Loucy (cell line): ENCODE measurements around the gene VPS37B.

ENCODE experiments used
- H2AFZ ChIP-seq: fragments of 200-600 bp; sonication (generic); 2 replicates; pipeline ENCODE4 v1.6.0; 2016; ENCODE audit warnings: antibody characterized with exemption, mild to moderate bottlenecking, low read length, moderate library complexity
- H3F3A ChIP-seq: fragments of 200-600 bp; 2 replicates; pipeline ENCODE4 v1.6.0; 2016; ENCODE audit warnings: antibody characterized with exemption, low read depth, mild to moderate bottlenecking
- H3K27me3 ChIP-seq: fragments of 200-600 bp; sonication (generic); 2 replicates; pipeline ENCODE4 v1.6.1; 2014; ENCODE audit warnings: low read length, mild to moderate bottlenecking; ENCODE audit not compliant: insufficient read depth, poor library complexity, severe bottlenecking
- H3K36me3 ChIP-seq: fragments of 200-600 bp; sonication (generic); 2 replicates; pipeline ENCODE4 v1.6.1; 2016; ENCODE audit warnings: low read length; ENCODE audit not compliant: insufficient read depth
- H3K4me1 ChIP-seq: fragments of 200-600 bp; sonication (generic); 2 replicates; pipeline ENCODE4 v1.5.1; 2014; ENCODE audit warnings: low read length, mild to moderate bottlenecking; ENCODE audit not compliant: insufficient read depth, poor library complexity, severe bottlenecking
- H3K4me2 ChIP-seq: fragments of 200-600 bp; sonication (generic); 2 replicates; pipeline ENCODE4 v1.6.0; 2014; ENCODE audit warnings: antibody characterized with exemption, low read length, low read depth, mild to moderate bottlenecking; ENCODE audit not compliant: poor library complexity, severe bottlenecking
- H3K4me3 ChIP-seq: fragments of 200-600 bp; sonication (generic); 2 replicates; pipeline ENCODE4 v1.5.1; 2014; ENCODE audit warnings: low read length, mild to moderate bottlenecking, mixed read lengths; ENCODE audit not compliant: poor library complexity, severe bottlenecking
- H3K79me2 ChIP-seq: fragments of 200-600 bp; sonication (generic); 2 replicates; pipeline ENCODE4 v1.6.1; 2014; ENCODE audit warnings: low read length; ENCODE audit not compliant: insufficient read depth
- H3K9ac ChIP-seq: fragments of 200-600 bp; sonication (generic); 2 replicates; pipeline ENCODE4 v1.6.0; 2014; ENCODE audit warnings: mild to moderate bottlenecking, low read depth, low read length, moderate library complexity; ENCODE audit not compliant: poor library complexity, severe bottlenecking
- H3K9me2 ChIP-seq: fragments of 200-600 bp; sonication (generic); replicated peaks from 2 replicates; pipeline ENCODE4 v1.6.1; 2016; ENCODE audit warnings: low read depth, low read length, mixed read lengths
- H3K9me3 ChIP-seq: fragments of 200-600 bp; sonication (generic); 2 replicates; pipeline ENCODE4 v1.6.1; 2014; ENCODE audit warnings: mild to moderate bottlenecking, antibody characterized with exemption, low read length, low read depth; ENCODE audit not compliant: insufficient read depth
- H4K20me1 ChIP-seq: fragments of 200-600 bp; sonication (generic); 2 replicates; pipeline ENCODE4 v1.6.0; 2014; ENCODE audit warnings: antibody characterized with exemption, low read length, mild to moderate bottlenecking; ENCODE audit not compliant: insufficient read depth, poor library complexity, severe bottlenecking
- EZH2phosphoT487 ChIP-seq: fragments of 200-600 bp; IDR thresholded peaks from 2 replicates; pipeline ENCODE4 v1.6.1; 2018; ENCODE audit warnings: antibody characterized with exemption, mild to moderate bottlenecking, moderate library complexity, borderline replicate concordance
- TF ChIP-seq, protein P1 (sequence below): fragments of 200-600 bp; sonication (generic); conservative IDR thresholded peaks from 2 replicates; pipeline ENCODE4 v1.5.1; 2014; ENCODE audit warnings: mild to moderate bottlenecking, antibody characterized with exemption, low read length

The VPS37B gene

DNA sequence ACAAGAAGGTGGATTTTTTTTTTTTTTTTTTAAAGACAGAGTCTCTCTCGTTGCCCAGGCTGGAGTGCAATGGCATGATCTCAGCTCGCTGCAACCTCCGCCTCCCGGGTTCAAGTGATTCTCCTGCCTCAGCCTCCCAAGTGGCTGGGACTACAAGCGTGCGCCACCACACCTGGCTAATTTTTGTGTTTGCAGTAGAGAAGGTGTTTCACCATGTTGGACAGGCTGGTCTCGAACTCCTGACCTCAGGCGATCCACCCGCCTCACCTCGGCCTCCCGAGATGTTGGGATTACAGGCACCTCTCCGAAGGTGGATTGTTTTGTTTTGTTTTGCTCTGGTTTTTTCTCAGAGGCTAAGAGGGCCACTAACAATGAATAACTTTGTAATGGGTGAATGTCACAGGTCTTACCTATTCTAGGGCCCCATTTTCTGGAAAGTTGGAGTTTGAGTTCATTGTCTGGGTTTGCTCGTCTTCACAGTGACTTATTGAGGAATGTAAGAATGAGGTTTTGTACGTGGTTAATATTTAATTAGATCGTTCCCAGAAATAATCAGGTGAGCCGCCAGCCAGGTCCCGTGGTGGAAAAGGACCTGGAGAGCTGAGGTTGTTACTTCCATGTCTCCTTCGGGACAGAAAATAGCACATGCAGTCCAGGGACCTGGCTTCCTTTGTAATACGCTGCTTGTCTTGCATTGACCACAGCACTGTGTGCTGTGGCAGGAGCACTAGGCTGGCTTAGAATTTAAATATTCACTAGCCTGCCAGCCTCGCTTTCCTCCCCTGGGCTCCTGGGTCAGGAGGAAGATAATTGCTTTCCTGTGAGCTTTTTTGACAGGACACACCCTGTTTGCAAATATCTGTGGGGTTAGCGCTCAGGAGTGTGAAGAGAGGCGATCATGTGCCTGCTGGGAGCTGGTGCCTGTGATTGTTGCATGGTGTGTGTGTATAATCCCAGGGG is 58.3 kb downstream of the VPS37B start:
- peak overlapping the region; percentile 75 for H3K9ac ChIP-seq
- H4K20me1 ChIP-seq = peaks cover 22% of the 10 kb centered on the region
- peaks cover 67% of the 10 kb centered on the region for H3K79me2 ChIP-seq

DNA sequence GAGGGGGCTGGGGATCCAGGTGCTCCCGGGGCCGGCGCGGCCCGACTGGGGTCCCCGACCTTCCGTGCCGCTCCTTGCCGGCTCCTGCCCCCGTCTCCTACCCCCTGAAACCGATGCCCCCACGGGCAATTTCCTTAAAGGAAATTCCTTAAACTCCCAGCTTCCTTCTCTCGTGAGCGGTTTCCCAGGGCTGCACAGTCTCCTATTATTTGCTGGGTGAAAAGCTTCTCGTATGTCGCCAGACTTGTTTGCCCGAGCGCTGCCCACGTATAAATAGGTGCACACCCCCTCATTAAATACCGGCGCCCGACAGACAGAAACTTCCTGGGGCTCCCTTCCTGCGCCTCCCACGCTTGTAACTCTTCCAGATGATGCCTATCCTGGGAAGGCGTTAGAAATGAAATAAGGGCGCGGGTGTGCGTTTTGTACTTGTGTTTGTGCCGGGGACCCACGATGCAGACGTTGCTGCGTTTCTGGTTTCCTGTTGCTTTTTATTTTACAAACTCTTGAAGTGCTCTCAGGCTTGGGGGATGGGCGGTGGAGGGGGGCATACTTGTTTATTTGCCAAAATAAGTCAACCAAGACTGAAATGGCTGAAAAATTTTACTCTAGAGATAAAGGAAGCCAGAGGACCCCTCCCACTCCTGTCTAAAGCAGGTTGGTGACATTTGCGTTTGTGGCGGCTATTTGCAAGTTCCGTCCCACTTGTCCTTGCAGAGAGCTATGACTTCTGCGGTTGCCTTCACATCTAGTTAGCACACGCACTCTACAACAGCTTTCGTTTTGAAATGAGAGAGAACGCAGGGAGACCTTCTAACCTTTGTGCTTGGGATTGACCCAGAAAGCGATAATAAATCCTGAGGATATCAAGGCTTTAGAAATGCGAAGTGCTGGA is 59.6 kb downstream of the VPS37B start:
- H3F3A ChIP-seq = no peaks in the 10 kb centered on the region
- H3K9me2 ChIP-seq = no peaks in the 10 kb centered on the region
- H4K20me1 ChIP-seq = peaks cover 20% of the 10 kb centered on the region
- peaks cover 55% of the 10 kb centered on the region for H3K79me2 ChIP-seq
- peaks cover 34% of the 10 kb centered on the region for H3K4me1 ChIP-seq
- no peaks in the 10 kb centered on the region for H3K36me3 ChIP-seq
- peak overlapping the region; percentile 79 for H2AFZ ChIP-seq
- peak overlapping the region; percentile 83 for H3K4me2 ChIP-seq
- H3K9me3 ChIP-seq = no peaks in the 10 kb centered on the region
- TF ChIP-seq, protein P1, sequence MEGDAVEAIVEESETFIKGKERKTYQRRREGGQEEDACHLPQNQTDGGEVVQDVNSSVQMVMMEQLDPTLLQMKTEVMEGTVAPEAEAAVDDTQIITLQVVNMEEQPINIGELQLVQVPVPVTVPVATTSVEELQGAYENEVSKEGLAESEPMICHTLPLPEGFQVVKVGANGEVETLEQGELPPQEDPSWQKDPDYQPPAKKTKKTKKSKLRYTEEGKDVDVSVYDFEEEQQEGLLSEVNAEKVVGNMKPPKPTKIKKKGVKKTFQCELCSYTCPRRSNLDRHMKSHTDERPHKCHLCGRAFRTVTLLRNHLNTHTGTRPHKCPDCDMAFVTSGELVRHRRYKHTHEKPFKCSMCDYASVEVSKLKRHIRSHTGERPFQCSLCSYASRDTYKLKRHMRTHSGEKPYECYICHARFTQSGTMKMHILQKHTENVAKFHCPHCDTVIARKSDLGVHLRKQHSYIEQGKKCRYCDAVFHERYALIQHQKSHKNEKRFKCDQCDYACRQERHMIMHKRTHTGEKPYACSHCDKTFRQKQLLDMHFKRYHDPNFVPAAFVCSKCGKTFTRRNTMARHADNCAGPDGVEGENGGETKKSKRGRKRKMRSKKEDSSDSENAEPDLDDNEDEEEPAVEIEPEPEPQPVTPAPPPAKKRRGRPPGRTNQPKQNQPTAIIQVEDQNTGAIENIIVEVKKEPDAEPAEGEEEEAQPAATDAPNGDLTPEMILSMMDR = no peak
- no peak for TF ChIP-seq EZH2phosphoT487
- H3K9ac ChIP-seq = peak overlapping the region; percentile 75
- H3K4me3 ChIP-seq = peak overlapping the region; percentile 88
- no peaks in the 10 kb centered on the region for H3K27me3 ChIP-seq

More for the DNA sequence above, 58.3 kb downstream of the VPS37B start:
- Histone ChIP-seq H3K9me3 (no peaks in the 10 kb centered on the region), H3F3A (no peaks in the 10 kb centered on the region), H2AFZ (no peak overlapping the region), H3K36me3 (no peaks in the 10 kb centered on the region), H3K9me2 (no peaks in the 10 kb centered on the region), H3K27me3 (no peaks in the 10 kb centered on the region), H3K4me3 (peak overlapping the region; percentile 88), H3K4me1 (peaks cover 37% of the 10 kb centered on the region), H3K4me2 (peak overlapping the region; percentile 83)
- no peak for TF ChIP-seq EZH2phosphoT487
- TF ChIP-seq, protein P1 = no peak

DNA sequence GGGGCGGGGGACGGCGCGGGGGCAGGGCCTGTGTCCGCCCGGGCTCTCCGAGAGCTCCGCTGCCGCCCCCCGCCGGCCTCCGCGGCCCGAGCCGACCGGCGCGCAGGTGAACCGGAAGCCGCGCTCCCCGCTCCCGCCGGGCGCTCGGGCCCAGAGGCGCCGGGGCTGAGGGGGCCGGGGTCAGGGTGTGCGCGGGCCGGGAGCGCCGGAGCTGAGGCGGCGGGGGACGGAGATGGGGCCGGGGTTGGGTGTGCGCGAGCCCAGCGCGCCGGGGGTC is 60.2 kb downstream of the VPS37B start:
- Histone ChIP-seq H3K27me3 (no peaks in the 10 kb centered on the region), H3K4me1 (peaks cover 34% of the 10 kb centered on the region), H3K9me3 (no peaks in the 10 kb centered on the region), H3K36me3 (no peaks in the 10 kb centered on the region), H2AFZ (peak overlapping the region; percentile 79; the same call in 1 of the 2 replicates), H3F3A (no peaks in the 10 kb centered on the region), H3K4me3 (peak overlapping the region; percentile 88), H3K9ac (peak overlapping the region; percentile 75), H3K4me2 (peak overlapping the region; percentile 83), H3K9me2 (no peaks in the 10 kb centered on the region), H4K20me1 (peaks cover 20% of the 10 kb centered on the region), H3K79me2 (peaks cover 49% of the 10 kb centered on the region)
- TF ChIP-seq, protein P1 = no peak
- TF ChIP-seq EZH2phosphoT487 = no peak
